CD4-positive, alpha-beta T cell (primary cell): Measurements from ENCODE around the gene SLC27A1. TPM values are rescaled to one million over a fixed set of nuclear protein-coding genes. Genes with fewer than 3 reads are reported as not detected.

Experiments
- ATAC-seq: fragments of 200-7000 bp; cut with Tn5 transposase; one replicate; pipeline ENCODE4 v1.10.0; 2022; ENCODE audit warnings: mild to moderate bottlenecking; ENCODE audit not compliant: poor library complexity
- CTCF ChIA-PET: fragments of 350-600 bp; sonication (Branson Sonifier 250); formaldehyde crosslinking; loops from one replicate; lab custom pipeline; 2021; ENCODE audit warnings: antibody characterized with exemption, inconsistent platforms; lab: Charles Lee
- POLR2A ChIA-PET: fragments of 350-600 bp; sonication (Branson Sonifier 250); formaldehyde crosslinking; loops from one replicate; lab custom pipeline; 2021; ENCODE audit warnings: antibody characterized with exemption, inconsistent platforms; lab: Charles Lee
- DNase-seq, 14 experiments: peaks; one replicate each; pipeline ENCODE4 v3.0.0-alpha.2; 2013 to 2020; ENCODE audit warnings: mixed read lengths in 2 of 14
- H3K27ac ChIP-seq, 2 donors: one replicate each; pipeline versions ENCODE4 v1.5.1 to v1.7.0; 2013; ENCODE audit warnings: low read length in 2 of 2, low read depth in 1 of 2, mild to moderate bottlenecking in 1 of 2
- H3K27me3 ChIP-seq, 2 experiments: 1 replicate in 1 of 2; 2 replicates in 1 of 2; pipeline versions ENCODE4 v1.6.1 to v1.7.0; 2013; ENCODE audit warnings: low read length in 2 of 2, control low read depth in 1 of 2, mild to moderate bottlenecking in 1 of 2, moderate library complexity in 1 of 2; ENCODE audit not compliant: insufficient read depth in 2 of 2, control insufficient read depth in 1 of 2
- H3K36me3 ChIP-seq: one replicate; pipeline ENCODE4 v1.6.1; 2013; ENCODE audit warnings: low read length, control low read depth; ENCODE audit not compliant: insufficient read depth
- H3K4me1 ChIP-seq: one replicate; pipeline ENCODE4 v1.6.1; 2013; ENCODE audit warnings: low read length, control low read depth; ENCODE audit not compliant: insufficient read depth
- H3K4me3 ChIP-seq: one replicate; pipeline ENCODE4 v1.5.1; 2013; ENCODE audit warnings: mild to moderate bottlenecking, low read length, moderate library complexity
- H3K9me3 ChIP-seq, 2 experiments: 1 replicate in 1 of 2; 2 replicates in 1 of 2; pipeline versions ENCODE4 v1.6.1 to v1.7.0; 2013; ENCODE audit warnings: low read length in 2 of 2, mild to moderate bottlenecking in 2 of 2, control low read depth in 1 of 2, moderate library complexity in 1 of 2; ENCODE audit not compliant: control insufficient read depth in 1 of 2, insufficient read depth in 1 of 2
- H3K27ac Mint-ChIP-seq: one replicate; pipeline ENCODE4 v1.8.0; 2020; ENCODE audit warnings: mixed read lengths
- H3K27me3 Mint-ChIP-seq: one replicate; pipeline ENCODE4 v1.8.0; 2021; ENCODE audit warnings: mixed read lengths
- H3K36me3 Mint-ChIP-seq: one replicate; pipeline ENCODE4 v1.8.0; 2021; ENCODE audit warnings: low read depth, mixed read lengths
- H3K4me1 Mint-ChIP-seq: one replicate; pipeline ENCODE4 v1.8.0; 2021; ENCODE audit warnings: low read depth, mixed read lengths
- H3K4me3 Mint-ChIP-seq: one replicate; pipeline ENCODE4 v1.8.0; 2020; ENCODE audit warnings: mild to moderate bottlenecking, mixed read lengths
- H3K9me3 Mint-ChIP-seq: one replicate; pipeline ENCODE4 v1.8.0; 2020; ENCODE audit warnings: mixed read lengths
- CTCF ChIP-seq: fragments of 200-600 bp; IDR thresholded peaks from one replicate; pipeline ENCODE4 v1.8.0; 2022; ENCODE audit warnings: antibody characterized with exemption, mild to moderate bottlenecking
- intact Hi-C, 2 experiments: fragments of 100-400 bp; cut with DNase I in 1 of 2; cut with micrococcal nuclease in 1 of 2; formaldehyde crosslinking; loops; one replicate each; pipeline versions ENCODE4 v1.15.1 to v1.9.0; 2023 to 2025; cut with DNase I, micrococcal nuclease
- total RNA-seq, 174 experiments: library from RNA in 2 of 174; stranded (reverse) in 2 of 174; gene quantifications; one replicate each; pipeline ENCODE4 v1.2.3 and lab custom pipeline; 2021 to 2026

The SLC27A1 gene
- total RNA-seq, 2 experiments from 2014 or later: 3.0 TPM

DNA sequence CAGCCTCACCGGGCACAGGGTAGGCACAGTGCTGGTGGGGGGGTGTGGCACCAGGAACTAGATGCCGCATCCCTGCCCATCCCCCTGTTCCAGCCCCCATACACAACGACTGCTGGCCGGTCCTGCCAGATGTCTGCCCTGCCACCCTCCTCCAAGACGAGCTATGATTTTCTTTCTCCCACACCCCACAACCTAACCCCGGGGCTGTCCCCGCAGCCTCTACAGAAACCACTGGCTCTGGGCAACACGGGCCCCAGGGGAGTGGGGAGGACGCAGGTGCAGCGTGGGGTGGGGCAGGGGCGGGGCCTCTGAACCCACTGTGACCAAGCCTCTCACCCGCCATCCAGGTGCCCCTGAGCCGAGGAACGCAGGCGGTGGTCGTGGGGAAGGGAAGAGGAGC lies 56.6 kb downstream of the SLC27A1 start:
- ChIA-PET POLR2A (interaction anchor here (0.7 kb wide), 1 partner anchor 683 kb away, joined by 3 read pairs; no protein-coding TSS in a partner anchor), CTCF (no interaction called here)
- DNase-seq: no peak
- no peak overlapping the region for H3K4me3 Mint-ChIP-seq
- Histone ChIP-seq H3K27ac (no peak overlapping the region), H3K27me3 (no peaks in the 10 kb centered on the region), H3K4me3 (no peak overlapping the region), H3K4me1 (peaks cover 32% of the 10 kb centered on the region), H3K36me3 (no peaks in the 10 kb centered on the region), H3K9me3 (peaks cover 4 to 16% of the 10 kb centered on the region in 2 experiments)
- peaks cover 27% of the 10 kb centered on the region for H3K4me1 Mint-ChIP-seq
- H3K36me3 Mint-ChIP-seq: no peaks in the 10 kb centered on the region
- no peak for ATAC-seq
- intact Hi-C loops: no loop called here
- H3K9me3 Mint-ChIP-seq: no peaks in the 10 kb centered on the region
- TF ChIP-seq CTCF: no peak
- H3K27ac Mint-ChIP-seq: no peak overlapping the region
- no peaks in the 10 kb centered on the region for H3K27me3 Mint-ChIP-seq

GRCh38 chr19:17527326-17527725 lies 57.0 kb downstream of the SLC27A1 start:
- Histone ChIP-seq H3K27me3 (no peaks in the 10 kb centered on the region), H3K27ac (no peak overlapping the region), H3K4me3 (no peak overlapping the region), H3K9me3 (peaks cover 4 to 16% of the 10 kb centered on the region in 2 experiments), H3K4me1 (peaks cover 32% of the 10 kb centered on the region), H3K36me3 (no peaks in the 10 kb centered on the region)
- CTCF ChIA-PET: no interaction called here
- no peak overlapping the region for H3K27ac Mint-ChIP-seq
- intact Hi-C loops: no loop called here
- no peak for ATAC-seq
- no peaks in the 10 kb centered on the region for H3K27me3 Mint-ChIP-seq
- H3K9me3 Mint-ChIP-seq: no peaks in the 10 kb centered on the region
- DNase-seq: no peak
- peaks cover 26% of the 10 kb centered on the region for H3K4me1 Mint-ChIP-seq
- POLR2A ChIA-PET: interaction anchor here (0.7 kb wide), 1 partner anchor 683 kb away, joined by 3 read pairs; no protein-coding TSS in a partner anchor
- H3K36me3 Mint-ChIP-seq: no peaks in the 10 kb centered on the region
- no peak overlapping the region for H3K4me3 Mint-ChIP-seq
- TF ChIP-seq CTCF: no peak

DNA sequence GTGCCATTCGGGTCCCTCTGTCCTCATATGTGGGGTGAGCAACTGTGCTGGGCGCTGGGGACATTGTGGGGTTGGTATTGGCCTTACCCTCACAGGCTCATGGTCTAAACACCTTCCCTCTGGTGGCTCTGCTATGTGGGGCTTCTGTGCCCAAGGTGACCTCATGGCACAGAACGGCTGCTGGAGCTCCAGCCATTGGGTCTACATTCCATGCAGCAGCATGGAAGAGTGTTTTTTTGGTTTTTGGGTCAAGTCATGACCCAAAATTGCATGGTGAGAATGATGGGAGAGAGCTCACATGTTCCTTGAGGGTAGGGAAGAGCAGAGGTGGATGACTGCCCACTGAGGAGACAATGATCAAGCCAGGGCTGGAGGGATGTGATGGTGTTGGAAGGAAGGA lies 58.3 kb downstream of the SLC27A1 start:
- Histone ChIP-seq H3K27me3 (no peaks in the 10 kb centered on the region), H3K36me3 (no peaks in the 10 kb centered on the region), H3K4me1 (peaks cover 20% of the 10 kb centered on the region), H3K27ac (no peak overlapping the region), H3K9me3 (peaks cover 4 to 16% of the 10 kb centered on the region in 2 experiments), H3K4me3 (no peak overlapping the region)
- DNase-seq (no peak), ATAC-seq (no peak)
- Mint-ChIP-seq H3K27ac (no peak overlapping the region), H3K9me3 (no peaks in the 10 kb centered on the region), H3K4me3 (no peak overlapping the region), H3K36me3 (no peaks in the 10 kb centered on the region), H3K4me1 (peaks cover 13% of the 10 kb centered on the region), H3K27me3 (no peaks in the 10 kb centered on the region)
- ChIA-PET CTCF (no interaction called here), POLR2A (interaction anchor here (0.7 kb wide), 1 partner anchor 403 kb away, joined by 3 read pairs; no protein-coding TSS in a partner anchor)
- TF ChIP-seq CTCF: no peak
- intact Hi-C loops: no loop called here
